NCI-H2029 treated with DMSO at 0.1 percent for 48 hours (cell line): ENCODE measurements around the gene GTPBP3.

Experiments used
- DNase-seq: peaks from one replicate; lab custom pipeline; 2025; lab: John Stamatoyannopoulos, UW

Gene GTPBP3

GRCh38 chr19:17309198-17309964 lies 28.0 kb upstream of the GTPBP3 start, which contains the start of gene DDA1:
Gene DDA1 (plus strand): TSS chr19:17309563. CDS start chr19:17309655, 92 bp downstream.
- DNase-seq: peak; percentile 95

DNA sequence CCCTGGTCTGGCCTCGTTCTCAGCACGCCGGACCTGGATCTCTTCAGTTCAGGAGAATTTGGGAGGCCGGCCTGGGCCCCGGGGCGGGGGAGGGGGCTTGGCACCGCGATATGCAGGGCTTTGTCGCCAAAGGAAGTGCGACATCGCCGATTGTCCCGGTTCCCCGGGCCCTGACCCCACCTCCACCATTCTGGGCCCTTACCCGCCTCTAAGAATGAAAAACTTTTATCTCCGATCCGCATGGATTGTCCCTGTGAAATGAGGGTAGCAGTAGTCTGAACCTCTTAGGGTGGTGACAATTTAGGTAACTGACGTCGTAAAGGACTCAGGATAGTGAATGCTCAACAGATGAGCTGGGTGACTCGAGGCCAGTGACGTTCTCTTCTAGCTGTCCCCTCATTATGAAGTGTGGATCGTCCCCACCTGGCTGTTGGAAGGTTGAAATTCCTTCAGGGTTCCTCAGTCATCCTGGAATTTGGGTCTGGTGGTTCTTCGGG lies 27.3 kb upstream of the GTPBP3 start:
- DNase-seq: no peak

DNA sequence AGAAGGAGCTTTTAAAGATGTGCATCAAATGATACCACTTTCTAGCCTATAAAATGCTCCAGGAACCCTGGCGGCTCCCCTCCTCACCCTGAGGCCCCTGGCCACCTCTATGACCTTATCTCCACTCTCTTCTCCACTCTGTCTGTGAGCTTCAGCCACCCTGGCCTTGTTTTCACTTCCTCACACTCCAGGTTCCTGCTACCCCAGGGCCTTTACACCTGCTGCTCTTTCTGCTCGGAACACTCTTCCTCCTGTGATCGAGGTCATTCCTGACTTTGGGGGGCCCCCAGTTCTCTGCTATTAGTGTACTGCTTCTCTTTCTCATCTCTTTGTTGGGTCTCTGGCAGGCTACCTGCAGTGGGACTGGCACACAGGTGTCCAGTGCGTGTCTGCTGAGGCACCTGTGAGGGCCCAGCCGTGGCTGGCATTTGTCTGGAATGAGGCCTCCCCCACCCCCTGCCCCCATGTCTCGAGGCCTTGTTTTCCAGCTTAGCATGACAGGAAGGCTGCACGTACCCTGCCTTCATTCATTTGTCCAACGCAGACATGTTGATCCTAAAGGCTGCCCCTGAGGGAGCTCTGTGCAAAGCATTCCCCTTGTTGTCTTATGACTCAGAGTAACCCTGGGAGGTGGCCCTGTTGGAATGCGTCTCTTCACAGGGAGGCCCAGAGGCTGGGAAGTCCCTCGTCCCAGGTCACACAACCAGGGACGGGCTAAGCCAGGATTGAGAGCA lies 25.7 kb upstream of the GTPBP3 start:
- DNase-seq: no peak

DNA sequence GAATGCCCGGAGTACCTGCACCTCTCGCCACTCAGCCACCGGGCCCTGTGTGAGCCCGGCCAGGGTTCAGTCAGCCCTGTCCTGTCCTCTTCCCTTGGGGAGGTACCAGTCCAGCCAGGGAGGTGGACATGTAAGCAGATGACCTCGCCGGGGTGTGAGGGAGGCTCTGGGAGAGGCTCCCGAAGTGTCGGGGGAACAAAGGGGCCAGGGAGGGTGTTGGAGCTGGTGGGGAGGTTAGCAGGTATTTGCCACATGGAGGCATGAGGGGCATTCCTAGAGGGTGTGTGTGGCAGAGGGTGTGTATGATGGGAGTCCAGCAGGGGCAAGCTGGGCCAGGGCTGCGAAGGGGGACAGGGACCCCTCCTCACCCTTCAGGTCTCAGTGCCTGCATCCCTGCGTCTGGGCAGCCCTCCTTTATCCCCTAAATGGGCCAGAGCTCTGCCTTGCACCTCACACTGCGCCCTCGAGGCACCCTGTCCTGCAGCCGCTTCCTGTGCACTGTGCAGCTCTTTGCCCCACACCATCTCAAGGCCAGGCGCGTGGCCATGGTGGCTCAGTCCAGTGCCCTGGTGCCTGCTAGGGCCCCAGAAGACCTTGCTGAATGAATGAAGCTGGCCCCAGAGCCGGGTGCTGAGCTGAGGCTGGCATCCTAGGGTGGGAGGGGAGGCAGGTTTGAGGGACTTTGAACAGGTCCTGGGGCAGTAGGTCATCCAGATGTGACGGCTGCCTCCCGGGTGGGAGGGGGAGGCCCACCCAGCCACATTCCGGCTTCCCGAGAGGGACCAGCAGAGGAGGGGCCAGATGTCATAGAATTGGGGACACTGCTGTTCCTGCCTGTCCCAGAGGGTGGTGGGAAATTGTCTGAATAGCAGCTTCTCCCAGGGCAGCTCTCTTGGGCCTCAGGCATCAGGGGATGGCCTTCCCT lies 24.9 kb upstream of the GTPBP3 start:
- no peak for DNase-seq

DNA sequence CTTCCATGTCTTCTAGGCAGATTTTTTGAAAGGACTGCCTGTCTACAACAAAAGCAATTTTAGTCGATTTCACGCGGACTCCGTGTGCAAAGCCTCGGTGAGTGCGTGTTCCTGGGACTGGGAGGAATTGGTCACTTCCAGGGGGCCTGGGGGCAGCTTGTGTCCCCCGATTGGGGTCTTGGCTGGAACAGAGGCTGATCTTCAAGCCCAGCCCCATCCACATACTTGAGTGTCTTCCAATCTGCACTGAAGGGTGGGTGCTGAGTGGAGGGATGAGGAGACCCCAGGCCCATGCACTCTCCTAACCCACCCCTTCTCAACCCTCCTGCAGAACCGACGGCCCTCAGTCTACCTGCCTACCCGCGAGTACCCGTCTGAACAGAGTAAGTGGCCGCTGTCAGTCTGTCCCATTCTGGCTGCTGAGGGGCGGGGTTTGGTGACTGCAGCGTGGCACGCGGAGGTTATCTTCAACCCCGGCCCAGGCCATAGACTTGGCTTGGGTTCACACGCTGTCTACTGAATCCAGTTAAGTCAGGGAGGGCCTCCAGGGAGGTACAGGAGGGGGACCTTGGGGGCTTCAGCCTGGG lies 23.3 kb upstream of the GTPBP3 start:
- DNase-seq: no peak

DNA sequence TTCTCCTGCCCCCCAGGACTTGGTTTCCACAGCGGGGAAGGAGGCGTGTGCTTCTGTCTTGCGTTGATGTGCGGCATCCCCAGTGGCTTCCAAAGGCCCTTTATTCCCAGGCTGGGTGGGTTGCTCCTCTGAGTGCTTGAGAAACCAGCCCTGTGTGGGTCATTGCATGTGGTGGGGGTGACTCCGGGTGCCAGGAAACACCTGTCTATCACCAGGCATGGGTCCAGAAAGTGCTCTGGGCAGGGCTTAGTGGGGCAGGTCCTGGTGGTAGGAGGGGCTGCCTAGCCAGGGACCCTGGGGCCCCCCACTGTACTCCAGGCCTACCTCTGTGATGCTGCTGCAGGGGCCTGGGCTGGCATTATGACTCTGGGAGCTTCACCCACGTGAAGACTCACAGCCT lies 18.4 kb upstream of the GTPBP3 start:
- no peak for DNase-seq

- DNase-seq: no peak
Measured at GRCh38 chr19:17319473-17320238, 17.7 kb upstream of the GTPBP3 start.

DNA sequence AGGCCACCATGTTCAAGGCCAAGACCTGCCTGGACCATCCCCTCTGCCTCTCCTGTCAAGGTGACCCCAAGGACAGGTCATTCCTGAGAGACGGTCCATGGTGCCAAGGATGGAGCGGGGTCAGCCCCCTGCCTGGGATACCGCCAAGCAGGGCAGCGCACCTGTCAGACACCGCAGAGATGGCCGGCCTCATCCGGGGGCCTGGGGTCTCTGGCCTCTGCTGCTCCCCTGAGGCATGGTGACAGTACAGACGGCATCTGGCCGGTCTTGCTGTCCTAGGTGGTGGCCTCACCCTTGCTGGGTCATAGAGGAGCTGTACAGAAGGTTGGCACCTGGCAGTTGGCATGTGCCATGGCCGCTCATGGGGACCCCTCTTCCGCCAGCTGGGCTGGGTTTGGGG lies 16.9 kb upstream of the GTPBP3 start:
- no peak for DNase-seq

DNA sequence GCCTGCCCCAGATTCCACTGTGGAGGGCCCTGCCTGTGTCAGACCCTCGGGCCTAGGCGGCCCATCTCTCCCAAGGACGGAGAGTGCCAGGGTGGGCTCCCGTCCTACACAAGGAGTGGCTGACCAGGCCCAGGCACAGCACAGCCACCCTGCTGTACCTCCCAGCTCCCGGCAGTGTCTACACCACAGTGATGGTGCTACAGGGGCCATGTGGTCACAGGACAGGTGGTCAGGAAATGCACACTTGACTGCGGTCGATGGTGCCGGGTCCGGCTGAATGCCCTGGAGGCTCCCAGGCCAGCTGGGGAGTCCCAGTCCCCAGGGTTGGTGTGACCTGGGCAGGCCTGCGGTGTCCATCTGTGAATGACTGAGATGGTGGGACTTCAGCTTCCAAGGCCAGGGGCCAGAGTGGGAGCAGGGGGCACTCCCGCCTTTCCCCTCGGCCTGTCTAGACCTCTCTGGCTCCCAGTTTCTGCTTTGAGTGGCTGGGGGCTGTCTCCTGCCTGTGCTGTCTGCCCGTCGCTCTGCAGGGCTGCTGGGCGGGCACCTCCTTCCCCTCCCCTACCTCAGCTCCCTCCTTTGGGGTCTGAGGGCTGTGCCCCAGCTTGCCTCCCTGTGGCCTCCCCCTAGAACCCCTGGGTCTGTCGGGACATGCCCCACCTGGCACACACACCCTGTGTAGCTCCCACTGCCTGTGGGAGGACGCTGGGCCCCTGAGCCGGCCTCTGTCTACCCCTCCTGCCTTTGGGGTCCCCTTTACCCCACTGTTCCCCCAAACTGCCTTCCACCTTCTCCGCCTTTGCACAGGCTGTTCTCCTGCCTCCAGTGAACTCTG lies 15.5 kb upstream of the GTPBP3 start:
- DNase-seq: no peak

- no peak for DNase-seq
Measured at GRCh38 chr19:17322854-17323253, 14.5 kb upstream of the GTPBP3 start.

- no peak for DNase-seq
Measured at GRCh38 chr19:17323300-17323963, 13.9 kb upstream of the GTPBP3 start.

DNA sequence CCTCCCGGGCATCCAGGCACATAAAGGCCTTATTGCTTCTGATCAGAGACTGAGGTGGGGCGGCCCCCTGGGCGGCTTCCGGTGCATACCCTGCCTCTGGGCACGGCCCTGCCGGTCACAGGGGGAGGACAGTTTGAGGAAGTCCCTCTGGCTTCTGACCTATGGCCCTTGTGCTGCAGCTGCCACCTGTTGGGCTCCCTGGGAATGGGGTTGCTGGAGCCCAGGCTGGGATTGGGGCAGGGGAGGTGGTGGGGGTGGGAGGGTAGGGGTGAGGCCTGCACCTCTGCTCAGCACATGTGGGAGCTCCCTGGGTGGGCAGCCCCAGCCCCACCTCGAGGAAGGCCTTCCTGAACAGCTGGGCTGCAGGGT lies 13.4 kb upstream of the GTPBP3 start:
- no peak for DNase-seq

GRCh38 chr19:17324357-17325114 lies 12.8 kb upstream of the GTPBP3 start:
- DNase-seq: no peak

DNA sequence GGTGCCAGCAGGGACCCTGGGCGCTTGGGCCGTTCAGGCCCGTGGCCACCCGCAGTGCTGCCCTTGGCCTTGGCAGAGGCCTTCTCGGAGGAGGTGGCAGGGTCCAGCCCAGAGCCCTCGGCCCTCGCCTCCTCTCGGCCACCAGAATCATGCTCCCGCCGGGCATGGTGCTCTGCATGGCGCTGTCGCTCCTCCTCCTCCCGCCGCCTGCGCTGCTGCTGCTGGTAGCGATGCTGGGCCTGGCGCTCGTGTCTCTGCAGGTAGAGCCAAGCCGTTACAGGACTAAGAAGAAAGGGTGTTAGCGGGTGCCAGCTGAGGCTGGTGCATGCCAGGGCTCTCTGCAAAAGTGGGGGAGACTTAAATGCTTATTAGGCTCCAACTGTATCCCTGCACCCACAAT lies 12.2 kb upstream of the GTPBP3 start:
- DNase-seq: no peak

- DNase-seq: no peak
Measured at GRCh38 chr19:17325881-17326594, 11.3 kb upstream of the GTPBP3 start.

GRCh38 chr19:17326595-17326966 lies 10.8 kb upstream of the GTPBP3 start:
- no peak for DNase-seq

DNA sequence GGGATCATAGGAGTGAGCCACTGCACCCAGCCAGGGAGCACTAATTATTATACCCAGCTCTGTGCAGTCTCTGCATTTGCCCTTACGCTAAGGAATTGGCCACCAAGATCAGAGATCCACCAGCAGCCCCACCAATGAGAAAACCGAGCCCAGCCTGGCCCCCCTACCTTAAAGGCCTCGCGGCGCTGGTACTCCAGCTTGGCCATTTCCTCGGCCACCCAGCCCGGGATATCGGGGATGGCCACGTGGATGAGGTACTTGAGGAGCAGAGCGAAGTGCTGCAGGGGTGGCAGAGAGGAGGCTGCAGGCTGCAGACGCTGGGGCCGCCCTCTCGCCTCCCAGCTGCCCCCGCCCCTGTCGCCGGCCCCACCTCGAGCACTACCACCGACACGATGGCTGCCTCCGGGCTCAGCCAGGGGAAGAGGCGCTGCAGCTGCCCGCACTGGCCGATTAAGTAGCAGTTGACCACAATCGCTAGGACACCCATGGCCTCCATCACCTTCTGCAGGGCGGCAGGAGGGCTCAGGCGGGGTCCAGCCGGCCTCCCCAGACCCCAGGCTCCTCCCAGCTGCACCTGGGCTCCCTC lies 10.2 kb upstream of the GTPBP3 start:
- no peak for DNase-seq
